Neural cell (in vitro differentiated cells): ENCODE results near the gene IL31. TPM values are rescaled to one million over a fixed set of nuclear protein-coding genes. Genes with fewer than 3 reads are reported as not detected.
A peak's percentile ranks its signal among the peaks of the same experiment; 100 is the strongest.

Experiments used
- H2AFZ ChIP-seq: fragments of 200-600, 300-800 bp; sonication (generic), shearing (Covaris generic); 2 replicates; pipeline ENCODE4 v1.6.0; 2014; ENCODE audit warnings: low read depth, mild to moderate bottlenecking, antibody characterized with exemption, low read length, moderate library complexity
- H3F3A ChIP-seq: fragments of 200-600 bp; shearing (Covaris generic); 2 replicates; pipeline ENCODE4 v1.6.1; 2016; ENCODE audit warnings: mild to moderate bottlenecking, moderate library complexity, mixed read lengths, antibody characterized with exemption, low read length; ENCODE audit not compliant: insufficient read depth, poor library complexity, severe bottlenecking
- H3K27ac ChIP-seq: fragments of 200-600, 300-800 bp; sonication (generic), shearing (Covaris generic); 2 replicates; pipeline ENCODE4 v1.5.1; 2014; ENCODE audit warnings: mild to moderate bottlenecking, low read length, moderate library complexity
- H3K27me3 ChIP-seq: fragments of 300-800, 200-600 bp; sonication (generic), shearing (Covaris generic); 2 replicates; pipeline ENCODE4 v1.6.0; 2014; ENCODE audit warnings: mild to moderate bottlenecking, low read depth, low read length, moderate library complexity; ENCODE audit not compliant: insufficient read depth
- H3K36me3 ChIP-seq: fragments of 300-800, 200-600 bp; sonication (generic), shearing (Covaris generic); 2 replicates; pipeline ENCODE4 v1.5.1; 2014; ENCODE audit warnings: mild to moderate bottlenecking, antibody characterized with exemption, low read length, moderate library complexity; ENCODE audit not compliant: insufficient read depth
- H3K4me2 ChIP-seq: fragments of 300-800, 200-600 bp; sonication (generic), shearing (Covaris generic); 2 replicates; pipeline ENCODE4 v1.6.0; 2014; ENCODE audit warnings: mild to moderate bottlenecking, low read length
- H3K4me3 ChIP-seq: fragments of 300-800, 200-600 bp; sonication (generic), shearing (Covaris generic); 2 replicates; pipeline ENCODE4 v1.5.1; 2014; ENCODE audit warnings: mild to moderate bottlenecking, low read length, moderate library complexity
- H3K79me2 ChIP-seq: fragments of 200-600 bp; shearing (Covaris generic); replicated peaks from 2 replicates; pipeline ENCODE4 v1.6.0; 2014; ENCODE audit warnings: mild to moderate bottlenecking, low read length, moderate library complexity; ENCODE audit not compliant: insufficient read depth
- H3K9ac ChIP-seq: fragments of 300-800, 200-600 bp; sonication (generic), shearing (Covaris generic); 2 replicates; pipeline ENCODE4 v1.6.1; 2016; ENCODE audit warnings: mild to moderate bottlenecking, low read length, mixed read lengths
- H3K9me2 ChIP-seq: fragments of 200-600 bp; shearing (Covaris generic); 2 replicates; pipeline ENCODE4 v1.6.1; 2016; ENCODE audit warnings: mild to moderate bottlenecking, low read length, mixed read lengths; ENCODE audit not compliant: insufficient read depth
- H3K9me3 ChIP-seq: fragments of 200-600, 300-800 bp; sonication (generic), shearing (Covaris generic); 2 replicates; pipeline ENCODE4 v1.6.1; 2016; ENCODE audit warnings: mild to moderate bottlenecking, mixed run types, low read length, moderate library complexity, mixed read lengths
- H4K20me1 ChIP-seq: fragments of 200-600 bp; shearing (Covaris generic); 2 replicates; pipeline ENCODE4 v1.6.1; 2016; ENCODE audit warnings: mild to moderate bottlenecking, mixed run types; ENCODE audit not compliant: insufficient read depth
- CTCF ChIP-seq: fragments of 450-650 bp; IDR thresholded peaks from 2 replicates; pipeline ENCODE4 v1.5.1; 2014; ENCODE audit warnings: antibody characterized with exemption, mild to moderate bottlenecking, moderate library complexity; ENCODE audit not compliant: poor library complexity, severe bottlenecking
- EP300 ChIP-seq: fragments of 450-650 bp; conservative IDR thresholded peaks from 2 replicates; pipeline ENCODE4 v1.6.1; 2014; ENCODE audit warnings: antibody characterized with exemption, mild to moderate bottlenecking, moderate library complexity; ENCODE audit not compliant: poor library complexity, severe bottlenecking
- EZH2 ChIP-seq: fragments of 200-600, 300-800 bp; shearing (Covaris generic), sonication (generic); IDR thresholded peaks from 2 replicates; pipeline ENCODE4 v1.6.1; 2014; ENCODE audit warnings: antibody characterized with exemption, low read length, borderline replicate concordance, mild to moderate bottlenecking; ENCODE audit not compliant: insufficient read depth, poor library complexity, severe bottlenecking
- MXI1 ChIP-seq: fragments of 450-650 bp; conservative IDR thresholded peaks from 2 replicates; pipeline ENCODE4 v1.6.1; 2014; ENCODE audit warnings: antibody characterized with exemption, mild to moderate bottlenecking; ENCODE audit not compliant: poor library complexity, severe bottlenecking
- POLR2AphosphoS5 ChIP-seq: IDR thresholded peaks from 2 replicates; pipeline ENCODE4 v1.6.1; 2012
- RAD21 ChIP-seq: fragments of 450-650 bp; conservative IDR thresholded peaks from 2 replicates; pipeline ENCODE4 v1.6.1; 2014; ENCODE audit warnings: antibody characterized with exemption, mild to moderate bottlenecking, moderate library complexity
- REST ChIP-seq: IDR thresholded peaks from 2 replicates; pipeline ENCODE4 v1.6.1; 2012; ENCODE audit warnings: borderline replicate concordance
- SMC3 ChIP-seq: fragments of 450-650 bp; conservative IDR thresholded peaks from 2 replicates; pipeline ENCODE4 v1.6.1; 2014; ENCODE audit warnings: antibody characterized with exemption, mild to moderate bottlenecking, moderate library complexity; ENCODE audit not compliant: poor library complexity
- TAF1 ChIP-seq: IDR thresholded peaks from 2 replicates; pipeline ENCODE4 v1.6.1; 2012; ENCODE audit warnings: low read depth
- polyA plus RNA-seq: library from polyadenylated mRNA; depleted of rRNA; stranded (reverse); fragments of >200 nt; gene quantifications from 2 replicates; pipeline ENCODE4 v1.2.3, GENCODE V29; 2014

The IL31 gene
- polyA plus RNA-seq, 1 donor from 2014 or later = not detected

DNA sequence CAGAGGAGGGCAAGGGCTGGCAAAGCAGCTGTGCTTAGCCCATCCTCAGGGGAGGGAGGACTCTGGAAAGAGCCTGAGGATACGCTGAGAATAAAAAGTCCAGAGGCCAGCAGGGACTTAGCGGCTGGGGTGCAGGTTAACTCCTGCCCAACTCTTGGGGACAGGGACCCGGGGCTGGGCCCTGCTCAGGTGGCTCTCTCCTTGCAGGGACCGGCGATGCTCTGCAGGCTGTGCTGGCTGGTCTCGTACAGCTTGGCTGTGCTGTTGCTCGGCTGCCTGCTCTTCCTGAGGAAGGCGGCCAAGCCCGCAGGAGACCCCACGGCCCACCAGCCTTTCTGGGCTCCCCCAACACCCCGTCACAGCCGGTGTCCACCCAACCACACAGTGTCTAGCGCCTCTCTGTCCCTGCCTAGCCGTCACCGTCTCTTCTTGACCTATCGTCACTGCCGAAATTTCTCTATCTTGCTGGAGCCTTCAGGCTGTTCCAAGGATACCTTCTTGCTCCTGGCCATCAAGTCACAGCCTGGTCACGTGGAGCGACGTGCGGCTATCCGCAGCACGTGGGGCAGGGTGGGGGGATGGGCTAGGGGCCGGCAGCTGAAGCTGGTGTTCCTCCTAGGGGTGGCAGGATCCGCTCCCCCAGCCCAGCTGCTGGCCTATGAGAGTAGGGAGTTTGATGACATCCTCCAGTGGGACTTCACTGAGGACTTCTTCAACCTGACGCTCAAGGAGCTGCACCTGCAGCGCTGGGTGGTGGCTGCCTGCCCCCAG, 32.3 kb upstream of the IL31 start:
- no peaks in the 10 kb centered on the region for H4K20me1 ChIP-seq
- no peak for TF ChIP-seq EZH2
- no peak for TF ChIP-seq CTCF
- no peak for TF ChIP-seq TAF1
- no peak for TF ChIP-seq REST
- TF ChIP-seq RAD21 = no peak
- no peak for TF ChIP-seq MXI1
- no peak for TF ChIP-seq EP300
- TF ChIP-seq POLR2AphosphoS5 = peak; percentile 6
- no peak for TF ChIP-seq SMC3
- no peaks in the 10 kb centered on the region for H3K36me3 ChIP-seq
- H3K9me3 ChIP-seq = no peaks in the 10 kb centered on the region
- no peak overlapping the region for H3K9ac ChIP-seq
- no peaks in the 10 kb centered on the region for H3K79me2 ChIP-seq
- H3F3A ChIP-seq = no peaks in the 10 kb centered on the region
- H3K4me2 ChIP-seq = no peak overlapping the region
- peaks cover 36% of the 10 kb centered on the region for H3K27me3 ChIP-seq
- no peaks in the 10 kb centered on the region for H3K9me2 ChIP-seq
- no peak overlapping the region for H3K27ac ChIP-seq
- H2AFZ ChIP-seq = no peak overlapping the region
- H3K4me3 ChIP-seq = no peak overlapping the region

DNA sequence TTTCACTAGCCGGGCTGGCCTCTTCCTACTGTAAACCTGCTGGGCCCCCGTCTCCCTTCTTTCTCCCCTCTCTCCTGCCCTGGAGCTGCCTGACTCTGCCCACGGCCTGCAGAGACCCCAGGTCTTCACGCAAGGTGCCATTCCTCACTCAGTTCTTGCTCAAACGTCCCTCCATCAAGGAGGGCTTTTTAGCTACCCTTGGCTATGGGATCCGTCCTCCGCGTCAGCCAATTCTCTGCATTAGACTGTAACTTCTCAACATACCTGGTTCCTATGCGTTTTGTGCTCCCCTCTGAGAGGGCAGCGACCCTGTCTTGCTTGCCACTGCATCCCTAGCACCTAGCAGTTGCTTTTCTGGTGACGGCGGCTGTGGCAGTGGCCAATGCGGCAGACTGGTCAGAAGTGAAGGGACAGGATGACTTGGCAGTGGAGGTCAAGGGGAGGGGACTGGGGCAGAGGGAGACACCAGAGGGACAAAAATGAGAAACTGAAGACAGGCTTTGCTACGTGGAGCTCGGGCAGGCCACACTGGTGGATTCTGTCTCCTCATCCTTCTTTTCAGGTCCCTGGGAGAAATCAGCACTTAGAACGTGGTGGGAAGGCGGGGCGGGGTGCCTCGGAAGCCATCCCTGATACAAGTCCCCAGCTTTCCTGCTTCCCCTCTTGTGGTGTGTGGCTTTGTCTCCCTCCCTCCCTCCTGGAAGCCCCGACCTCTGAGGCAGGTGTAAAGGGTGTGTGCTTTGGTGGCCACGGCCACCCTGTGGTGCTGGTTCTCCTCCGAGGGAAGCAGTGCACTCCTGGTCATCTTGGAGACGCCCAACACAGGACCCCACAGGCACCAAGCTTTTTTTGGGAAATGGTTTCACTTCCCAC, 31.3 kb upstream of the IL31 start:
- H4K20me1 ChIP-seq = no peaks in the 10 kb centered on the region
- H3K9me2 ChIP-seq = no peaks in the 10 kb centered on the region
- no peaks in the 10 kb centered on the region for H3K79me2 ChIP-seq
- TF ChIP-seq SMC3 = no peak
- TF ChIP-seq POLR2AphosphoS5 = peak; percentile 11
- H3F3A ChIP-seq = no peaks in the 10 kb centered on the region
- H3K9me3 ChIP-seq = no peaks in the 10 kb centered on the region
- H3K4me3 ChIP-seq = no peak overlapping the region
- H3K4me2 ChIP-seq = no peak overlapping the region
- H3K27me3 ChIP-seq = peaks cover 38% of the 10 kb centered on the region
- no peaks in the 10 kb centered on the region for H3K36me3 ChIP-seq
- H3K9ac ChIP-seq = no peak overlapping the region
- no peak overlapping the region for H2AFZ ChIP-seq
- H3K27ac ChIP-seq = no peak overlapping the region
